CD4-positive, alpha-beta T cell (primary cell): Measurements from ENCODE around the gene VWA7. TPM values are rescaled to one million over a fixed set of nuclear protein-coding genes. Genes with fewer than 3 reads are reported as not detected.

Source experiments
- ATAC-seq: fragments of 200-7000 bp; cut with Tn5 transposase; one replicate; pipeline ENCODE4 v1.10.0; 2022; ENCODE audit warnings: mild to moderate bottlenecking; ENCODE audit not compliant: poor library complexity
- CTCF ChIA-PET: fragments of 350-600 bp; sonication (Branson Sonifier 250); formaldehyde crosslinking; loops from one replicate; lab custom pipeline; 2021; ENCODE audit warnings: antibody characterized with exemption, inconsistent platforms; lab: Charles Lee
- POLR2A ChIA-PET: fragments of 350-600 bp; sonication (Branson Sonifier 250); formaldehyde crosslinking; loops from one replicate; lab custom pipeline; 2021; ENCODE audit warnings: antibody characterized with exemption, inconsistent platforms; lab: Charles Lee
- DNase-seq, 14 experiments: peaks; one replicate each; pipeline ENCODE4 v3.0.0-alpha.2; 2013 to 2020; ENCODE audit warnings: mixed read lengths in 2 of 14
- H3K27ac ChIP-seq, 2 donors: one replicate each; pipeline versions ENCODE4 v1.5.1 to v1.7.0; 2013; ENCODE audit warnings: low read length in 2 of 2, low read depth in 1 of 2, mild to moderate bottlenecking in 1 of 2
- H3K27me3 ChIP-seq, 2 experiments: 1 replicate in 1 of 2; 2 replicates in 1 of 2; pipeline versions ENCODE4 v1.6.1 to v1.7.0; 2013; ENCODE audit warnings: low read length in 2 of 2, control low read depth in 1 of 2, mild to moderate bottlenecking in 1 of 2, moderate library complexity in 1 of 2; ENCODE audit not compliant: insufficient read depth in 2 of 2, control insufficient read depth in 1 of 2
- H3K36me3 ChIP-seq: one replicate; pipeline ENCODE4 v1.6.1; 2013; ENCODE audit warnings: low read length, control low read depth; ENCODE audit not compliant: insufficient read depth
- H3K4me1 ChIP-seq: one replicate; pipeline ENCODE4 v1.6.1; 2013; ENCODE audit warnings: low read length, control low read depth; ENCODE audit not compliant: insufficient read depth
- H3K4me3 ChIP-seq: one replicate; pipeline ENCODE4 v1.5.1; 2013; ENCODE audit warnings: mild to moderate bottlenecking, low read length, moderate library complexity
- H3K9me3 ChIP-seq, 2 experiments: 1 replicate in 1 of 2; 2 replicates in 1 of 2; pipeline versions ENCODE4 v1.6.1 to v1.7.0; 2013; ENCODE audit warnings: low read length in 2 of 2, mild to moderate bottlenecking in 2 of 2, control low read depth in 1 of 2, moderate library complexity in 1 of 2; ENCODE audit not compliant: control insufficient read depth in 1 of 2, insufficient read depth in 1 of 2
- H3K27ac Mint-ChIP-seq: one replicate; pipeline ENCODE4 v1.8.0; 2020; ENCODE audit warnings: mixed read lengths
- H3K27me3 Mint-ChIP-seq: one replicate; pipeline ENCODE4 v1.8.0; 2021; ENCODE audit warnings: mixed read lengths
- H3K36me3 Mint-ChIP-seq: one replicate; pipeline ENCODE4 v1.8.0; 2021; ENCODE audit warnings: low read depth, mixed read lengths
- H3K4me1 Mint-ChIP-seq: one replicate; pipeline ENCODE4 v1.8.0; 2021; ENCODE audit warnings: low read depth, mixed read lengths
- H3K4me3 Mint-ChIP-seq: one replicate; pipeline ENCODE4 v1.8.0; 2020; ENCODE audit warnings: mild to moderate bottlenecking, mixed read lengths
- H3K9me3 Mint-ChIP-seq: one replicate; pipeline ENCODE4 v1.8.0; 2020; ENCODE audit warnings: mixed read lengths
- CTCF ChIP-seq: fragments of 200-600 bp; IDR thresholded peaks from one replicate; pipeline ENCODE4 v1.8.0; 2022; ENCODE audit warnings: antibody characterized with exemption, mild to moderate bottlenecking
- intact Hi-C, 2 experiments: fragments of 100-400 bp; cut with DNase I in 1 of 2; cut with micrococcal nuclease in 1 of 2; formaldehyde crosslinking; loops; one replicate each; pipeline versions ENCODE4 v1.15.1 to v1.9.0; 2023 to 2025; cut with DNase I, micrococcal nuclease
- total RNA-seq, 174 experiments: library from RNA in 2 of 174; stranded (reverse) in 2 of 174; gene quantifications; one replicate each; pipeline ENCODE4 v1.2.3 and lab custom pipeline; 2021 to 2026

Gene VWA7
- total RNA-seq, 2 experiments from 2014 or later: 1.7 TPM

- intact Hi-C loops: no loop called here
- Mint-ChIP-seq H3K9me3 (no peaks in the 10 kb centered on the region), H3K36me3 (no peaks in the 10 kb centered on the region), H3K27ac (no peak overlapping the region), H3K4me1 (peaks cover 3% of the 10 kb centered on the region), H3K27me3 (no peaks in the 10 kb centered on the region), H3K4me3 (no peak overlapping the region)
- TF ChIP-seq CTCF: no peak
- POLR2A ChIA-PET: no interaction called here
- H3K36me3 ChIP-seq: no peaks in the 10 kb centered on the region
- DNase-seq (no peak), ATAC-seq (no peak)
- H3K9me3 ChIP-seq: no peaks in the 10 kb centered on the region
- H3K27ac ChIP-seq: no peak overlapping the region
- CTCF ChIA-PET: no interaction called here
- no peak overlapping the region for H3K4me3 ChIP-seq
- H3K4me1 ChIP-seq: peaks cover 6% of the 10 kb centered on the region
- no peaks in the 10 kb centered on the region for H3K27me3 ChIP-seq
Observed at GRCh38 chr6:31719001-31719400, 58.1 kb downstream of the VWA7 start.

- no peaks in the 10 kb centered on the region for H3K27me3 Mint-ChIP-seq
- no peak for TF ChIP-seq CTCF
- ChIA-PET CTCF (no interaction called here), POLR2A (no interaction called here)
- no peak for DNase-seq
- Histone ChIP-seq H3K36me3 (no peaks in the 10 kb centered on the region), H3K27ac (no peak overlapping the region), H3K27me3 (no peaks in the 10 kb centered on the region), H3K4me1 (peaks cover 5% of the 10 kb centered on the region), H3K9me3 (no peaks in the 10 kb centered on the region), H3K4me3 (no peak overlapping the region)
- intact Hi-C loops: no loop called here
- ATAC-seq: no peak
- peaks cover 6% of the 10 kb centered on the region for H3K4me1 Mint-ChIP-seq
- no peak overlapping the region for H3K27ac Mint-ChIP-seq
- no peaks in the 10 kb centered on the region for H3K9me3 Mint-ChIP-seq
- H3K36me3 Mint-ChIP-seq: no peaks in the 10 kb centered on the region
- H3K4me3 Mint-ChIP-seq: no peak overlapping the region
Observed at GRCh38 chr6:31718265-31718664, 58.9 kb downstream of the VWA7 start.

- no peaks in the 10 kb centered on the region for H3K9me3 ChIP-seq
- no peak for DNase-seq
- H3K4me1 Mint-ChIP-seq: peaks cover 9% of the 10 kb centered on the region
- H3K27ac Mint-ChIP-seq: no peak overlapping the region
- H3K4me3 Mint-ChIP-seq: no peak overlapping the region
- H3K27ac ChIP-seq: no peak overlapping the region
- intact Hi-C loops: no loop called here
- no peaks in the 10 kb centered on the region for H3K36me3 ChIP-seq
- H3K9me3 Mint-ChIP-seq: no peaks in the 10 kb centered on the region
- H3K27me3 Mint-ChIP-seq: no peaks in the 10 kb centered on the region
- POLR2A ChIA-PET: no interaction called here
- peaks cover 3% of the 10 kb centered on the region for H3K4me1 ChIP-seq
- CTCF ChIA-PET: no interaction called here
- no peaks in the 10 kb centered on the region for H3K27me3 ChIP-seq
- H3K36me3 Mint-ChIP-seq: no peaks in the 10 kb centered on the region
- ATAC-seq: no peak
- no peak for TF ChIP-seq CTCF
- no peak overlapping the region for H3K4me3 ChIP-seq
Observed at GRCh38 chr6:31717499-31718222, 59.5 kb downstream of the VWA7 start.

Other genes with a start within 250 kb of the VWA7 start
- gene MCCD1, start 248.4 kb downstream of the VWA7 start, total RNA-seq: not detected
- 100 to 1,000 TPM; 483 to 498 TPM for gene DDX39B, start 235.3 kb downstream of the VWA7 start, total RNA-seq
- gene ATP6V1G2, start 230.7 kb downstream of the VWA7 start, total RNA-seq: 1 to 10 TPM; 2.6 to 3.3 TPM
- 1 to 10 TPM; 7.6 to 9.3 TPM for gene NFKBIL1, start 229.7 kb downstream of the VWA7 start, total RNA-seq
- 10 to 100 TPM; 15.4 to 16.7 TPM for gene LTA, start 205.0 kb downstream of the VWA7 start, total RNA-seq
- 10 to 100 TPM; 33.1 to 34.2 TPM for gene TNF, start 201.8 kb downstream of the VWA7 start, total RNA-seq
- 100 to 1,000 TPM; 239 to 244 TPM for gene LTB, start 194.9 kb downstream of the VWA7 start, total RNA-seq
- gene LST1, start 191.1 kb downstream of the VWA7 start, total RNA-seq: 10 to 100 TPM in 1 of 2 experiments, 1 to 10 TPM in 1; 8.9 to 10.3 TPM
- gene NCR3, start 184.3 kb downstream of the VWA7 start, total RNA-seq: 1 to 10 TPM; 2.3 to 2.6 TPM
- gene AIF1, start 162.1 kb downstream of the VWA7 start, total RNA-seq: 10 to 100 TPM; 31.8 to 35.5 TPM
- 100 to 1,000 TPM; 206 to 215 TPM for gene PRRC2A, start 156.6 kb downstream of the VWA7 start, total RNA-seq
- 100 to 1,000 TPM; 211 TPM for gene BAG6, start 124.7 kb downstream of the VWA7 start, total RNA-seq
- gene APOM, start 121.4 kb downstream of the VWA7 start, total RNA-seq: 1 to 10 TPM; 4.2 to 4.6 TPM
- gene C6orf47, start 116.5 kb downstream of the VWA7 start, total RNA-seq: 10 to 100 TPM in 1 of 2 experiments, 1 to 10 TPM in 1; 9.6 to 10.5 TPM
- gene GPANK1, start 112.3 kb downstream of the VWA7 start, total RNA-seq: 10 to 100 TPM in 1 of 2 experiments, 1 to 10 TPM in 1; 9.8 to 11.0 TPM
- gene CSNK2B, start 111.2 kb downstream of the VWA7 start, total RNA-seq: 10 to 100 TPM; 88.0 to 92.6 TPM
- gene LY6G5B, start 107.4 kb downstream of the VWA7 start, total RNA-seq: 10 to 100 TPM; 27.0 to 28.0 TPM
- under 1 TPM; 0.49 to 0.67 TPM for gene LY6G5C, start 96.3 kb downstream of the VWA7 start, total RNA-seq
- gene ABHD16A, start 74.0 kb downstream of the VWA7 start, total RNA-seq: 10 to 100 TPM; 52.3 to 59.3 TPM
- not detected for gene LY6G6F, start 70.5 kb downstream of the VWA7 start, total RNA-seq
- not detected for gene LY6G6D, start 62.0 kb downstream of the VWA7 start, total RNA-seq
- not detected for gene LY6G6C, start 55.6 kb downstream of the VWA7 start, total RNA-seq
- gene MPIG6B, start 54.0 kb downstream of the VWA7 start, total RNA-seq: under 1 TPM; 0.11 to 0.17 TPM
- gene DDAH2, start 48.0 kb downstream of the VWA7 start, total RNA-seq: 1 to 10 TPM; 3.0 to 3.3 TPM
- 10 to 100 TPM; 61.2 to 61.5 TPM for gene CLIC1, start 40.8 kb downstream of the VWA7 start, total RNA-seq
- 10 to 100 TPM; 13.6 to 13.7 TPM for gene MSH5, start 37.3 kb downstream of the VWA7 start, total RNA-seq
- 1 to 10 TPM; 2.7 to 2.8 TPM for gene SAPCD1, start 14.7 kb downstream of the VWA7 start, total RNA-seq
- 10 to 100 TPM; 43.9 to 44.2 TPM for gene VARS1, start 18.4 kb upstream of the VWA7 start, total RNA-seq
- gene LSM2, start 29.6 kb upstream of the VWA7 start, total RNA-seq: 10 to 100 TPM; 12.6 to 13.7 TPM
- 1 to 10 TPM; 1.7 to 1.8 TPM for gene HSPA1L, start 38.0 kb upstream of the VWA7 start, total RNA-seq
- gene HSPA1A, start 38.2 kb upstream of the VWA7 start, total RNA-seq: 1 to 10 TPM; 8.1 to 9.8 TPM
- gene HSPA1B, start 50.4 kb upstream of the VWA7 start, total RNA-seq: 1 to 10 TPM; 8.3 to 9.8 TPM
- gene NEU1, start 85.5 kb upstream of the VWA7 start, total RNA-seq: 10 to 100 TPM; 19.7 to 21.1 TPM
- under 1 TPM in 1 of 2 experiments, not detected in 1; 0.20 TPM for gene SLC44A4, start 101.7 kb upstream of the VWA7 start, total RNA-seq
- 10 to 100 TPM; 36.3 to 36.6 TPM for gene EHMT2, start 120.4 kb upstream of the VWA7 start, total RNA-seq
- gene ZBTB12, start 124.8 kb upstream of the VWA7 start, total RNA-seq: under 1 TPM; 0.28 to 0.33 TPM
- 1 to 10 TPM; 1.4 to 2.3 TPM for gene C2, start 150.4 kb upstream of the VWA7 start, total RNA-seq
- 1 to 10 TPM; 1.5 to 2.2 TPM for gene CFB, start 168.8 kb upstream of the VWA7 start, total RNA-seq
- 10 to 100 TPM; 53.8 to 58.2 TPM for gene NELFE, start 181.6 kb upstream of the VWA7 start, total RNA-seq
- gene SKIC2, start 181.8 kb upstream of the VWA7 start, total RNA-seq: 100 to 1,000 TPM; 133 to 141 TPM
- gene DXO, start 194.8 kb upstream of the VWA7 start, total RNA-seq: 10 to 100 TPM; 30.0 to 31.1 TPM
- 1 to 10 TPM; 4.2 TPM for gene C4A, start 204.7 kb upstream of the VWA7 start, total RNA-seq
- gene C4B, start 237.5 kb upstream of the VWA7 start, total RNA-seq: 1 to 10 TPM; 3.0 to 4.0 TPM